GM12891 (cell line): ENCODE measurements around the gene DENND1A.
"Not testable (repeated sequence)": the region's sequence is repeated elsewhere in the genome, so short reads cannot be mapped to it uniquely, and the experiment has no call there.

ENCODE experiments used
- DNase-seq: peaks from one replicate; pipeline ENCODE4 v3.0.0; 2011; ENCODE audit warnings: low spot score; ENCODE audit not compliant: insufficient read length
- FAIRE-seq: peaks from 2 replicates; lab custom pipeline; 2011; peaks lifted over from hg19 to GRCh38; lab: Jason Lieb, UNC
- PAX5 ChIP-seq: IDR thresholded peaks from 2 replicates; pipeline ENCODE4 v1.6.1; 2011; ENCODE audit warnings: low read length, moderate library complexity, mild to moderate bottlenecking; ENCODE audit not compliant: insufficient read depth, severe bottlenecking
- POLR2A ChIP-seq: IDR thresholded peaks from 2 replicates; pipeline ENCODE4 v1.6.1; 2011; ENCODE audit warnings: low read depth, low read length, control low read depth
- POLR2AphosphoS5 ChIP-seq: IDR thresholded peaks from 2 replicates; pipeline ENCODE4 v1.6.1; 2011; ENCODE audit warnings: low read depth, low read length, control low read depth
- POU2F2 ChIP-seq: IDR thresholded peaks from 2 replicates; pipeline ENCODE4 v1.6.1; 2011; ENCODE audit warnings: low read depth, mild to moderate bottlenecking, control low read depth, low read length, moderate library complexity
- SPI1 ChIP-seq: IDR thresholded peaks from 2 replicates; pipeline ENCODE4 v1.6.1; 2011; ENCODE audit warnings: low read depth, low read length, control low read depth
- TAF1 ChIP-seq: IDR thresholded peaks from 2 replicates; pipeline ENCODE4 v1.6.1; 2011; ENCODE audit warnings: low read depth, low read length, control low read depth

DENND1A gene

DNA sequence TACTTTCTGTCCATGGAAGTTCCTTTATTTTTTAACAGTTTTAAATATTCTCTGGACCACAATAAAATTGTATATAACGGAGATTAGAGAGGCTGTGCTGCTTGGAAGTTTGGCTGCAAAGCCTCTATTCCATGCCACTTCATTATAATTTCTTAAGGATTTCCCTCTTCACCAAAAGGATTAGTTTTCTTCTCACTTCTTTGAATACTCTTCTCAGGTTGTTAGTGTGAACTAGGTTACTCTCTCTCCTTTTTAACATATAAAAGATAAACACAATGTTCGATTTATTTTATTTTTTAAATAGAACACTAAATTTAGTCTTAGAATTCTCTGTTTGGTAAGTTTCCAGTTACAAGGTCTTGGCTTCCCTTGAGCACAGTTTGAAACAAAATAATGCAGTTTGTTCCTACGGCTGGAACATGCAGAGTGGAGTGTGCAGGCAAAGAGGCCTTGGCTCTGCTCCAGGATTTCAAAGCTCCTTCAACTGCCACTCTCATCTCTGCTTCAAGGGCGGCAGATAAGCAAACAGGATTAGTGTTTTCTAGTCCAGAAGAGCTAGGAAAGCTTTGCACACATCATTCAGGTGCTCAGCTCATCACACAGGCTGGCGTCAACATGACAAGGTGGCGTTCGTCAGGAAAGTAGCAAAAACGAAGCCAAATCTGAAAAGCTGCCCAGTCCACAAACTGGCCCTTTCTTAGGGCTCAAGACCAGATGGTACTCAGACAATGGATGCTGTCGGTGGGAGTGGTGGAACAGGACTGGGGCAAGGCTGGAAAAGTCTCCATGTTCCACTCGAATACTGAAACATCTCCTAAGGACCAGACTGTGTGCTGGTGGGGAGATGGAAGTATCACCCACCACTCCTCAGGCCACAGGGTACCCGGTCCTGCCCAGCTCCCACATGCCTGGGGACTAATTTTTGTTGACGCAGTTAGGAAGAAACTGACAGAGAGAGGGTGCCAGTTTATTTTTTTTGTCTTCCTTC lies 287.3 kb downstream of the DENND1A start:
- TF ChIP-seq POU2F2 (no peak), PAX5 (no peak), TAF1 (no peak), POLR2A (no peak), POLR2AphosphoS5 (no peak), SPI1 (no peak)
- DNase-seq = no peak
- FAIRE-seq = no peak

DNA sequence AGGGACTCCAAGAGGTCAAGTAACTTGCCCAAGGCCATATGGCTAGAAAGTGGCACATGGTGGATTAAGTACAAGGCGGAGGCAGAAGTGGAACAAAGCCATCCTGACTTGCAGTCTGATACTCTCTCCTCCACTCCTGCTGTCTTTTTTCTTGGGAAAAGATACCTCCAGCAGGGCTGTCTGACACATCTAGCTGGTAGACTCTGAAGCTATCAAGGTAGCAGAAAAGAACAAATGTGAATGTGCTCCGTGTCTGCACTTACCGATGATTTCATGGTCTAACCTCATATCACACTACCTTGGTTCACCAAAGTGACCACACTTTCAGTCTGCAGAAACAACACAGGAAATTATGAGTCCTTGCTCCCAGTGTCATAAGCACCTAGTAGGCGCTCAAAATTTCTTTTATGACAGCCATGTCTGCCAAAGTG lies 289.1 kb downstream of the DENND1A start:
- no peak for DNase-seq
- no peak for FAIRE-seq
- TF ChIP-seq POU2F2 (no peak), POLR2A (no peak), POLR2AphosphoS5 (no peak), TAF1 (no peak), PAX5 (no peak), SPI1 (no peak)

DNA sequence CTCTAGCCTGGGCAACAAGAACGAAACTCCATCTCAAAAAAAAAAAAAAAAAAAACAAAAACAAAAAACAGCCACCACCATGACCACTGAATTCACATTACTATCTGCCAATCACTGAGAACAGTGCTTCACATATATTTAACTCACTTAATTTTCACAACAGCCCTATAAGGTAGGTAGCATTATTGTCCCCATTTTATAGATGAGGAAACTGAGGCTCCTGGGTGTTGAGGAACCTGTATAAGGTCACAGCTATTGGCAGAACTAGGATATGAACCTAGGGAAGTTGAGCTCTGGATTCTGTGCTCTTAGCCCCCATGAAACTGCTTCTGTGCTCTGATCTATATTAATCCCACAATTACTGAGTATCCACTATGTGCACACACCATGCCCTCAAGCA lies 290.2 kb downstream of the DENND1A start:
- FAIRE-seq (no peak), DNase-seq (no peak)
- TF ChIP-seq POU2F2 (no peak), SPI1 (no peak), POLR2AphosphoS5 (no peak), PAX5 (no peak), TAF1 (no peak), POLR2A (no peak)

DNA sequence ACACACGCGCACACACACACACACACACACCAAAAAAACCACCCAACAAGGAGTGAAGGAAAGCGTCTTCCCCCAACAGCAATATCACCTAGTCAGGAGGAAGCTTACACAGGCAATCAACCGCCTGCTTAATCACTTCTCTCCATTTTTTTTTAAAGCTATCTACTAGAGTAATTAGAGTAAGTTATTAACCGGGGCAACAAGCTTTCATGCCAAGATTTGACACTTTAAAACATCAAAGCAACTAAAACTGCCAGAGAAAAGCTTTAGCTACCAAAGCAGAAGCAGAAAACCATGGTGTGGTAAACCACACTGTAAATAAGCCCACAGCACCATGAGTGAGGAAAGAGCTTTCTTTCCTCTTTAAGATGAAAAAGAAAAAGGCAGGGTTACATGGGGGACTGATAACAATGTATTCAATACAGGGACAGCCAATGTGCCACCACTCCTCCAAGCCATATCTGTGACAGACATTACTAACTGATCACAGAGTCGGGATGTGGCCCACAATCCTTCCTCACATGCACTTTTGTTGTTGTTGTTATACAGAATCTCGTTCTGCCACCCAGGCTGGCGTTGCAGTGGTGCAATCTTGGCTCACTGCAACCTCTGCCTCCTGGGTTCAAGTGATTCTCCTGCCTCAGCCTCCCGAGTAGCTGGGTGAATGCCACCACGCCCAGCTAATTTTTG lies 291.8 kb downstream of the DENND1A start:
- FAIRE-seq = peak; percentile 52
- TF ChIP-seq TAF1 = no peak
- no peak for TF ChIP-seq POLR2A
- no peak for TF ChIP-seq SPI1
- TF ChIP-seq POU2F2 = no peak
- TF ChIP-seq PAX5 = no peak
- no peak for TF ChIP-seq POLR2AphosphoS5
- no peak for DNase-seq

DNA sequence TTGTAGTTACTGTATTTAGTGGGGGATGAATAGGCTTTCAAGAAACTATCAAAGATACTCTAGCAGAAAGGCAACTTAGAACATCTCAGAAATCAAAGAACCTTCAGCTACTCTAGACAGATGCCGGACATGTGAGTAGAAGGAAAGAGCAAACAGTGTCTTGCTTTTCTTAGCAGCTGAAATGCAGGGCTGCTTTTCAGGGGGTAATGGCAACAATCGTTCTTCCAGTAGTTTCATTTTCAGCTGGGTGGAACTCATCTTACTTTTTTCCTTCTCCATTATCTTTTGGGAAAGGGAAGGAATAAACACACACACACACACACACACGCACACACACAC lies 292.4 kb downstream of the DENND1A start:
- no peak for DNase-seq
- peak; percentile 45 for FAIRE-seq
- TF ChIP-seq POLR2A (no peak), PAX5 (no peak)

DNA sequence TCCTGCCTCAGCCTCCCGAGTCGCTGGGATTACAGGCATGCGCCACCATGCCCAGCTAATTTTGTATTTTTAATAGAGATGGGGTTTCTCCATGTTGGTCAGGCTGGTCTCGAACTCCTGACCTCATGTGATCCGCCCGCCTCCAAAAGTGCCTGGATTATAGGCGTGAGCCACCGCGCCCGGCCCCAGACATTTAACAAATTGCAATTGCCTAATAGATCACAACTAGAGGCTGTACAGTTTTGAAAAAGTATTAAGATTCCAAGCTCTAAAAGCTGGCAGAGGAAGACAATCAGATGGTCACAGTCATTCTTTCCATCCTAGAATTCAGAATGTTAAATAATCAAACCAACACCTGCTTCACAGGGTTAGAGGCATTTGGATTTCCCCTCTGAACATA lies 293.1 kb downstream of the DENND1A start:
- not testable (repeated sequence) for DNase-seq, FAIRE-seq

DNA sequence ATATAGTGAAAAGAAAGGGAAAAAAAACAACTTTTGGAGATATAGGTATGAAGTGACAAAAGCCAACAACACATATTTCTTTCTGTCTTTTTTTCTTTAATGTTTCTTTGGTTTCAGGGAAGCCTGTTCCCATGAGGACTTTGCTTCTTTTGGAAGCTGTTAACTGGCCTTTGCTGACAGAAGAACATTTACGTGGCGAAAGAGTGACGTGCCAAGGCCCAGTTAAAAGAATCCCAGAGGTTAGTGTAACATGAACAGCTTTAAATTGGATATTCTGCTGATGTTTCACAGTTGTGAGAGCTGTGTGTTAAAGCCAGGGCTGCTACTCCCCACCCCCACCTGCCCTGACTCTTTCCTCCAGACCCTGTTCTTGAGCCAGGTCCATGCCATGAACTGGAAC lies 298.1 kb downstream of the DENND1A start:
- DNase-seq (no peak), FAIRE-seq (no peak)
- no peak for TF ChIP-seq TAF1

DNA sequence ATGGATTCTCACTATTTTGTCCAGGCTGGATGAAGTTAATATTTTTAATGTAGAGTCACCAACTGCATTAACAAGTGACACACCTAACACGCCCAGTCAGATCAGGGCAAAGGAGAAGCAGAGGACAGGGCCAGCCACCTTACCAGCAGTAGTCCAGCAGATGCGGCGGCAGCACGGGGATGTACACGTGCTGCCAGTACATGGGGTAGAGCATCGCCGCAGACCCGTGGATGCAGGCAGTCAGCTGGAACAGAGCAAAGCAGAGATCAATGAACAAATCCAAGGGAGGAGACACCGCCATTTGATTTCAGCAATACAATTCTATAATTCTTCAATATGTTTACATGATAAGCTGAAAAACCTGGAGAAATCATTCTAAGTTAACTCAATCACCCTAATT lies 299.7 kb downstream of the DENND1A start:
- no peak for DNase-seq
- FAIRE-seq = no peak
- TF ChIP-seq TAF1 (no peak), POLR2A (no peak), POU2F2 (no peak), SPI1 (no peak), PAX5 (no peak), POLR2AphosphoS5 (no peak)

DNA sequence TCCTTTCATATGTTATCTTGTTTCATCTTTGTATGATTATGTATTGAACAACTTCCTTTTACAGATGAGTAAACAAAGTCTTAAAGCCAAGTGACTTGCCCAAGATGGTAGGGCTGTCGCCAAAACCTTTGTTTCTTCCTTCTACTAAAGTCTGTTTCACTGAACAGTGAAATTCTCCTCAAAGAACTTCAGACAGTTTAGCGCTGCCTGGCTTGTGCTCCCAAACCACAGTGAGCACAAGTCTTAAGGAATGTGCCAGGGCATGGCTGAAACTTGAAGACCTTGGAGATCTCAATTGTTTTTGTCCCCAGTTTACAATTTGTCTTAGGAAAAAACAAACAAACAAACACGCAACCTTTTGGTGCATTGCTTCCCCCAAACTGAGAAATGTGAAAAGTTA lies 300.4 kb downstream of the DENND1A start:
- FAIRE-seq (no peak), DNase-seq (no peak)
- TF ChIP-seq POU2F2 (no peak), PAX5 (no peak), POLR2AphosphoS5 (no peak), SPI1 (no peak)

DNA sequence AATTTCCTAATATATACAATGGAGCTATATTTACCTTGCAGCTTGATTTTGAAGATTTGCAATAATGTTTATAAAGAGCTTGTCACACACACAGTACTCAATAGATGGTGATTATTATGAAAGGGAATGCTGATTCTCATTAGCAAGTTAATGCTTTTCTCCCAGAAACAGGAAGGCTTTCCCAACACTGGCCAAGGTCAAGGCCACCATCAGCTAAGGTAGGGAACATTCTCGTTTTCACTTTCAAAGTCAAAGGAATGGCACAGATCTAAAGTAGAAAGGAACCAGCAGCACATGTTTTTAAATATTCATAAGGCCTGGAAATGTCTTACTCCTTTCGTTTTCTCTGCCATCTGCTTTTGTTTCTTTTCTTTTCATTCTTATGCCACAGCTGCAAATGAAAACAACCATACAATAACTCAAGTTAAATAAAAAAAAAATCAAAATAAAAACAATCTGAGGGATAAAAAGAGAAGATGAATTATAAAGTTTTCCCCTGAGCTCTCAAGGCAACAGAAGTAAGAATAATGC lies 307.1 kb downstream of the DENND1A start:
- TF ChIP-seq POLR2A = no peak
- no peak for TF ChIP-seq POU2F2
- no peak for TF ChIP-seq SPI1
- TF ChIP-seq POLR2AphosphoS5 = no peak
- no peak for TF ChIP-seq PAX5
- DNase-seq = no peak
- FAIRE-seq = no peak
